Vagina (tissue), 2 donors: Measurements from ENCODE around the gene CCSER2.

Experiments
- POLR2A ChIP-seq, 2 donors: fragments of 450-650 bp; IDR thresholded peaks; one replicate each; pipeline ENCODE4 v1.6.1; 2017; ENCODE audit warnings: antibody characterized with exemption in 2 of 2, mild to moderate bottlenecking in 2 of 2, moderate library complexity in 2 of 2
- POLR2AphosphoS5 ChIP-seq, 2 donors: sonication (generic); formaldehyde crosslinking; IDR thresholded peaks; one replicate each; pipeline ENCODE4 v1.9.0; 2017; ENCODE audit warnings: antibody characterized with exemption in 2 of 2, mild to moderate bottlenecking in 2 of 2, low read depth in 1 of 2; ENCODE audit not compliant: insufficient read depth in 1 of 2
- TF ChIP-seq, protein P1 (sequence below), 3 experiments: fragments of 450-650 bp in 2 of 3; fragments of 200-600 bp in 1 of 3; sonication (generic) in 1 of 3; IDR thresholded peaks; one replicate each; pipeline ENCODE4 v1.5.1; 2017 to 2019; ENCODE audit warnings: antibody characterized with exemption in 3 of 3, mild to moderate bottlenecking in 2 of 3, moderate library complexity in 2 of 3

DNA sequence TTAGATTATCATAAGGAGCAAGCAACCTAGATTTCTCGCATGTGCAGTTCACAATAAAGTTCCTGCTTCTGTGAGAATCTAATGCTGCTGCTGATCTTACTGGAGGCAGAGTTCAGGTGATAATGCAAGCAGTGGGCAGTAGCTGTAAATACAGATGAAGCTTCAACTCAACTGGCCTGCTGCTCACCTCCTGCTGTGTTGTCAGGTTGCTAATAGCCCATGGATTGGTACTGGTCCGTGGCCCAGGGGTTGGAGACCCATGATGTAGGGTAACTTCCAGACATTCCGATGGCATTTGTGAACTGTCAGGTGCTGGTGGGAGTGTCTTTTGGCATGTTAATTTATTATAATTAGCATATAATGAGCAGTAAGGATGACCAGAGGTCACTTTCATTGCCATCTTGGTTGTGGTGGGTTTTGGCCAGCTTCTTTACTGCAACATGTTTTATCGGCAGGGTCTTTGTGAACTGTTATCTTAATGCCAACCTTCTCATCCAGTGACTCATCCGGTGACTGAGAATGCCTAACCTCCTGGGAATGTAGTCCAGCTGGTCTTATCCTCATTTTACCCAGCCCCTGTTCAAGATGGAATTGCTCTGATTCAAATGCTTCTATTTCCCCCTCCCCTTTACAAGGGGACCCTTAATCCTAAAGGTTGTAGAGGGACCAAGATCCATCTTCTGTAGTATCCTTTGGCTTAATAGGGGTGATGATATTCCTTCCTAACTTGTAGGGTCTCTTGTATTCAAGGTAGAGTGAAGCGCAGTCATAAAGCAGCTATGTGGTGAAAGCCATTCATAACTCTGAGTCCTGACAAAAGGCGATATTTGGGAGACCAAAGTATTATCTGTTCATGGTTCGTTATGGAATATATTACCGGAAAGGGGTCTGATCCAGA lies 165.8 kb downstream of the CCSER2 start:
- TF ChIP-seq, protein P1, sequence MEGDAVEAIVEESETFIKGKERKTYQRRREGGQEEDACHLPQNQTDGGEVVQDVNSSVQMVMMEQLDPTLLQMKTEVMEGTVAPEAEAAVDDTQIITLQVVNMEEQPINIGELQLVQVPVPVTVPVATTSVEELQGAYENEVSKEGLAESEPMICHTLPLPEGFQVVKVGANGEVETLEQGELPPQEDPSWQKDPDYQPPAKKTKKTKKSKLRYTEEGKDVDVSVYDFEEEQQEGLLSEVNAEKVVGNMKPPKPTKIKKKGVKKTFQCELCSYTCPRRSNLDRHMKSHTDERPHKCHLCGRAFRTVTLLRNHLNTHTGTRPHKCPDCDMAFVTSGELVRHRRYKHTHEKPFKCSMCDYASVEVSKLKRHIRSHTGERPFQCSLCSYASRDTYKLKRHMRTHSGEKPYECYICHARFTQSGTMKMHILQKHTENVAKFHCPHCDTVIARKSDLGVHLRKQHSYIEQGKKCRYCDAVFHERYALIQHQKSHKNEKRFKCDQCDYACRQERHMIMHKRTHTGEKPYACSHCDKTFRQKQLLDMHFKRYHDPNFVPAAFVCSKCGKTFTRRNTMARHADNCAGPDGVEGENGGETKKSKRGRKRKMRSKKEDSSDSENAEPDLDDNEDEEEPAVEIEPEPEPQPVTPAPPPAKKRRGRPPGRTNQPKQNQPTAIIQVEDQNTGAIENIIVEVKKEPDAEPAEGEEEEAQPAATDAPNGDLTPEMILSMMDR (IDR thresholded peaks at IDR 0.05), result no peak
- no peak for TF ChIP-seq POLR2A (IDR thresholded peaks at IDR 0.05)
- peak in 1 of 2 donors; percentile 19 for TF ChIP-seq POLR2AphosphoS5 (IDR thresholded peaks at IDR 0.05; ENCODE audit: insufficient read depth in 1 of 2, low read depth in 1 of 2)
